MM.1S (cell line): ENCODE measurements around the gene KCNH1.

Experiments
- CTCF ChIP-seq: fragments of 300-600 bp; sonication (generic); IDR thresholded peaks from 2 replicates; pipeline ENCODE4 v1.5.1; 2016; ENCODE audit warnings: antibody characterized with exemption, low read length, mixed read lengths
- EZH2 ChIP-seq: fragments of 300-600 bp; sonication (generic); optimal IDR thresholded peaks from 2 replicates; pipeline ENCODE3; 2017; ENCODE audit warnings: low read depth, mild to moderate bottlenecking, antibody characterized with exemption, low read length, mixed read lengths

DNA sequence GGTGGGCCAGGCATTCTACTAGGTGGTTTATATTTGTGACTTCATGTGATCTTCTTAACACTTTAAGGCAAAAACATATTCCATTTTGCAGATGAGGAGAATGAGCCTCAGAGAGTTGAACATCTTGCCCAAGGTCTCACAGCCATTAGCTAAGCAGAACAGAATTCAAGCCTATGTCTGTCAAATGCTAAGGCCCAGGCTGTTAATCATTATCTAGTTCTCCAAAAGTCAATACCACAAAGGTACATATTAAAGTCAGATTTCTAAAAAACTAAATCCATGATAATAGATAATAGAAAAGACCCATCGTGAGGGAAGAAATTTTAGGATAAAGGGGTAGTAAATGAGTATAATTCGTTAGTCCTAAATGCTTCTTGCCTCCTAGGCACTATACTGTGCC lies 234.3 kb downstream of the KCNH1 start:
- TF ChIP-seq CTCF, result no peak
- TF ChIP-seq EZH2, result no peak
